Measurements from ENCODE around the gene QPRT.

QPRT gene

DNA sequence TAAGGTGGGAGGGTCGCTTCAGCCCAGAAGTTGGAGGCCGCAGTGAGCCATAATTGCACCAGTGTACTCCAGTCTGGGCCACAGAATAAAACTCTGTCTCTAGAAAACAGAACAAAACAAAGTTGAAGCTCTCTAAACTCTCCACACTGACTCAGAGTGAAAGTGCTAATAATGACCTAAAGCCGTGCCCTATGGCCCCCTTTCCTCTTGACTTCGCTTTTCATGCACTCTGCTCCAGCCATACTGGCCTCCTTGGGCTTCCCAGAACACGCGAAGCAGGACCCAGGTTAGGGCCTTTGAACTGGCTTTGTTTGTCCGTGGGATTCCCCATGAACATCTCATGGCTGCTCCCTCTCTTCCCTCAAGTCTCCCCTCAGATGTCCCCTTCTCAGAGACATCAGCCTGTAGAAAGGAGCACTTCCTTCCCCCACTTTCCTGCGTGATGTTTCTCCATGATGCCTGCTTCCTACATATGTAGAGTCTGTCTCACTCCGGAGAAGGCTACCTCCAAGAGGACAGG is 34.6 kb upstream of the QPRT start:
- Histone ChIP-seq H3K4me3 (ENCODE audit: low read depth, low read length) (no peak overlapping the region), H3K9me3 (ENCODE audit: severe bottlenecking) (no peaks in the 10 kb centered on the region), H3K27ac (no peak overlapping the region), H3K27me3 (ENCODE audit: insufficient read depth, low read depth, severe bottlenecking) (no peaks in the 10 kb centered on the region), H3K36me3 (no peaks in the 10 kb centered on the region)
- DNase-seq: no peak
- TF ChIP-seq, protein P1, sequence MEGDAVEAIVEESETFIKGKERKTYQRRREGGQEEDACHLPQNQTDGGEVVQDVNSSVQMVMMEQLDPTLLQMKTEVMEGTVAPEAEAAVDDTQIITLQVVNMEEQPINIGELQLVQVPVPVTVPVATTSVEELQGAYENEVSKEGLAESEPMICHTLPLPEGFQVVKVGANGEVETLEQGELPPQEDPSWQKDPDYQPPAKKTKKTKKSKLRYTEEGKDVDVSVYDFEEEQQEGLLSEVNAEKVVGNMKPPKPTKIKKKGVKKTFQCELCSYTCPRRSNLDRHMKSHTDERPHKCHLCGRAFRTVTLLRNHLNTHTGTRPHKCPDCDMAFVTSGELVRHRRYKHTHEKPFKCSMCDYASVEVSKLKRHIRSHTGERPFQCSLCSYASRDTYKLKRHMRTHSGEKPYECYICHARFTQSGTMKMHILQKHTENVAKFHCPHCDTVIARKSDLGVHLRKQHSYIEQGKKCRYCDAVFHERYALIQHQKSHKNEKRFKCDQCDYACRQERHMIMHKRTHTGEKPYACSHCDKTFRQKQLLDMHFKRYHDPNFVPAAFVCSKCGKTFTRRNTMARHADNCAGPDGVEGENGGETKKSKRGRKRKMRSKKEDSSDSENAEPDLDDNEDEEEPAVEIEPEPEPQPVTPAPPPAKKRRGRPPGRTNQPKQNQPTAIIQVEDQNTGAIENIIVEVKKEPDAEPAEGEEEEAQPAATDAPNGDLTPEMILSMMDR (IDR thresholded peaks at IDR 0.05; ENCODE audit: low read depth, low read length): no peak

- H3K4me3 ChIP-seq (ENCODE audit: low read depth, low read length): no peak overlapping the region
- H3K27ac ChIP-seq: no peak overlapping the region
Measured at GRCh38 chr16:29644973-29645693, 33.8 kb upstream of the QPRT start.

DNA sequence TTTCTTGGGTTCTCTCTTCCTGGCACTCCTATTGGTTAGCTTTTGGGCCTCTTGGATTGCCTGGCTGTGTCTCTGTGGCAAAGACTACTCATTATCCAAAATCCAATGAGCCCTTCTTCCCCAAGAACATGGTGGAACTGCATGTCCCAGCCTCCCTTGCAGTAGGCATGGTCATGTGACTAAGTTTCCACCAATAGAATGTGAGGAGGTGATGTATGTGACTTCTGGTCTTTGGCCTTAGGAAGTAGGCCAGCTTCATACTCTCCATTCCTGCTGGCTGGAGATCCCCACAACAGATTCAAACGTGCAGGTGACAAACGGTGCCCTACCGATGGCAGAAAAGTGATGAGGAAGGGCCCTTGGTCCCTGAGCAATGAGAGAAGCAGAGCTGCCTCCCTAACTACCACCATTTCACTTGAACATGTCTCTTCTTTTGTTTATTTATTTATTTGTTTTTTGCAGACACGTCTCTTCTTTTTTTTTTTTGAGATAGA is 33.2 kb upstream of the QPRT start:
- Histone ChIP-seq H3K9me3 (ENCODE audit: severe bottlenecking) (no peaks in the 10 kb centered on the region), H3K27me3 (ENCODE audit: insufficient read depth, low read depth, severe bottlenecking) (no peaks in the 10 kb centered on the region), H3K27ac (no peak overlapping the region), H3K4me3 (ENCODE audit: low read depth, low read length) (no peak overlapping the region), H3K36me3 (no peaks in the 10 kb centered on the region)
- TF ChIP-seq, protein P1 (IDR thresholded peaks at IDR 0.05; ENCODE audit: low read depth, low read length): no peak
- no peak for DNase-seq

More at GRCh38 chr16:29644973-29645693, 33.8 kb upstream of the QPRT start:
- DNase-seq: no peak
- Histone ChIP-seq H3K27me3 (ENCODE audit: insufficient read depth, low read depth, severe bottlenecking) (no peaks in the 10 kb centered on the region), H3K36me3 (no peaks in the 10 kb centered on the region), H3K9me3 (ENCODE audit: severe bottlenecking) (no peaks in the 10 kb centered on the region)
- TF ChIP-seq, protein P1 (IDR thresholded peaks at IDR 0.05; ENCODE audit: low read depth, low read length): no peak

DNA sequence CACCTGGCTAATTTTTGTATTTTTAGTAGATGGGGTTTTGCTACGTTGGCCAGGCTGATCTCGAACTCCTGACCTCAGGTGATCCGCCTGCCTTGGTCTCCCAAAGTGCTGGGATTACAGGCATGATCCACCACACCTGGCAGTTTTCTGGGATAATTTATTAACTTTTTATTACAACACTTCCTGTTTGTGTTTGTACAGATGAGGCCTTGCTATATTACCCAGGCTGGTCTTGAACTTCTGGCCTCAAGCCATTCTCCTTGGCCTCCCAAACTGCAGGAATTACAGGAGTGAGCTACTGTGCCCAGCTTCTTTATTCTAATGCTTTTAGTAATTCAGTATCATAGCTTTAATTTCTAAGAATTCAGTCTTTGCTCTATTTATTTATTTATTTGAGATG is 32.0 kb upstream of the QPRT start:
- Histone ChIP-seq H3K36me3 (no peaks in the 10 kb centered on the region), H3K27ac (no peak overlapping the region), H3K27me3 (ENCODE audit: insufficient read depth, low read depth, severe bottlenecking) (no peaks in the 10 kb centered on the region), H3K9me3 (ENCODE audit: severe bottlenecking) (no peaks in the 10 kb centered on the region), H3K4me3 (ENCODE audit: low read depth, low read length) (no peak overlapping the region)
- no peak for DNase-seq
- TF ChIP-seq, protein P1 (IDR thresholded peaks at IDR 0.05; ENCODE audit: low read depth, low read length): no peak

DNA sequence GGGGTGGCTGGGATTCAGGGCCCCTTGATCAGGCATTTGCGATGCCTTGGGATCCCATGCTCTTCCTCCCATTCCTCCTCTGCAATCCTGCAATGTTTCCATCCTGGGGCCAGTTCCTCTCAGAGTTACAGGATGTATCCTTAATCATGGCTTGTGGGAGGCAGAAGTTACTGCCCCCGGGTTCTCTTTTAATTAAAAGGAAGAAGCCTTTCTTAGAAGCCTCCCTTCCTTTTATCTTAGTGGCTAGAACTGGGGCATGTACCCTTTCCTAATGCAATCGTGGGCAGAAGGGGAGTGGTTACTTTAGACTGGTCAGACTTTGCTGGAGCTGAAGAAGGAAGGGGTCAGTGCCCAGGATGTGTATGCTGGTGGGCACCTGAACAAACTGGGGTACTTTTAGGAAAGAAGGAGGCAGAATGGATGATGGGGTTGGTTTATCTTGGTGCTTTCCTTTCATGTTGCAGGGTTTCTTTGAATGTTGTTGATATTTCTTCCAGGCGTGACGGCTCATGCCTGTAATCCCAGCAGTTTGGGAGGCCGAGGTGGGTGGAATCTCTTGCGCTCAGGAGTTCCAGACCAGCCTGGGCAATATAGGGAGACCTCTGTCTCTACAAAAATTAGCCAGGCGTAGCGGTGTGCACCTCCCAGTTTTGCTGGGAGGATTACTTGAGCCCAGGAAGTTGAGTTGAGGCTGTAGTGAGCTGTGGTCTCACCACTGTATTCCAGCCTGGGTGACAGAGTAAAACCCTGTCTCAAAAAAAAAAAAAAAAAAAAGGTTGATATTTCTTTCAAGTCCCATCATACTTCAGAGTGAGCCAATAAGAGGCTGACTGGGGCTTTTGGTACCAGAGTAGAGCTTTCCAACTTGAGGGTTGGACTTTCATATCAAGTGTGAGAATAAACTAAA is 29.1 kb upstream of the QPRT start:
- Histone ChIP-seq H3K36me3 (no peaks in the 10 kb centered on the region), H3K27me3 (ENCODE audit: insufficient read depth, low read depth, severe bottlenecking) (no peaks in the 10 kb centered on the region), H3K4me3 (ENCODE audit: low read depth, low read length) (no peak overlapping the region), H3K9me3 (ENCODE audit: severe bottlenecking) (no peaks in the 10 kb centered on the region), H3K27ac (no peak overlapping the region)
- no peak for DNase-seq
- TF ChIP-seq, protein P1 (IDR thresholded peaks at IDR 0.05; ENCODE audit: low read depth, low read length): no peak

All from WERI-Rb-1 (cell line).